Stimulated activated naive B cell treated with anti-CD40 and anti-IgM and Interleukin-4, amounts not matched to agents 10 μg/mL and 1 μg/mL and 100 μg/mL, for 72 hours (primary cell): Measurements from ENCODE around the gene DENND1A.
A peak's percentile ranks its signal among the peaks of the same experiment; 100 is the strongest.

Experiments
- ATAC-seq, 2 donors: fragments of 150-1000 bp; cut with Tn5 transposase; replicated peaks; 2 replicates each; pipeline ENCODE4 v1.10.0; 2021; ENCODE audit warnings: moderate library complexity in 1 of 2
- DNase-seq: peaks from one replicate; pipeline ENCODE4 v3.0.0; 2021
- H3K27ac Mint-ChIP-seq: one replicate; pipeline ENCODE4 v1.8.0; 2022; ENCODE audit warnings: mild to moderate bottlenecking, mixed read lengths
- H3K27me3 Mint-ChIP-seq, 2 donors: one replicate each; pipeline ENCODE4 v1.8.0; 2022; ENCODE audit warnings: mixed read lengths in 2 of 2
- H3K36me3 Mint-ChIP-seq, 2 donors: one replicate each; pipeline ENCODE4 v1.8.0; 2022; ENCODE audit warnings: mixed read lengths in 2 of 2, mild to moderate bottlenecking in 1 of 2
- H3K4me1 Mint-ChIP-seq, 2 donors: one replicate each; pipeline ENCODE4 v1.8.0; 2022; ENCODE audit warnings: mixed read lengths in 2 of 2, mild to moderate bottlenecking in 1 of 2
- H3K4me3 Mint-ChIP-seq, 2 donors: one replicate each; pipeline ENCODE4 v1.8.0; 2022; ENCODE audit warnings: mild to moderate bottlenecking in 2 of 2, mixed read lengths in 2 of 2, moderate library complexity in 1 of 2
- H3K9me3 Mint-ChIP-seq, 2 donors: one replicate each; pipeline ENCODE4 v1.8.0; 2022; ENCODE audit warnings: mixed read lengths in 2 of 2, mild to moderate bottlenecking in 1 of 2

Gene DENND1A

GRCh38 chr9:123678878-123679329 is 251.0 kb downstream of the DENND1A start:
- DNase-seq (no peak), ATAC-seq (peak in 1 of 2 donors; percentile 37)
- no peak overlapping the region for H3K27ac Mint-ChIP-seq
- H3K4me3 Mint-ChIP-seq, result peak overlapping the region in 1 of 2 donors; percentile 76
- H3K4me1 Mint-ChIP-seq, result peaks cover 26 to 57% of the 10 kb centered on the region in 2 donors
- peaks cover 2 to 5% of the 10 kb centered on the region in 2 donors for H3K9me3 Mint-ChIP-seq
- H3K27me3 Mint-ChIP-seq, result no peaks in the 10 kb centered on the region
- peaks cover 9 to 23% of the 10 kb centered on the region in 2 donors for H3K36me3 Mint-ChIP-seq

DNA sequence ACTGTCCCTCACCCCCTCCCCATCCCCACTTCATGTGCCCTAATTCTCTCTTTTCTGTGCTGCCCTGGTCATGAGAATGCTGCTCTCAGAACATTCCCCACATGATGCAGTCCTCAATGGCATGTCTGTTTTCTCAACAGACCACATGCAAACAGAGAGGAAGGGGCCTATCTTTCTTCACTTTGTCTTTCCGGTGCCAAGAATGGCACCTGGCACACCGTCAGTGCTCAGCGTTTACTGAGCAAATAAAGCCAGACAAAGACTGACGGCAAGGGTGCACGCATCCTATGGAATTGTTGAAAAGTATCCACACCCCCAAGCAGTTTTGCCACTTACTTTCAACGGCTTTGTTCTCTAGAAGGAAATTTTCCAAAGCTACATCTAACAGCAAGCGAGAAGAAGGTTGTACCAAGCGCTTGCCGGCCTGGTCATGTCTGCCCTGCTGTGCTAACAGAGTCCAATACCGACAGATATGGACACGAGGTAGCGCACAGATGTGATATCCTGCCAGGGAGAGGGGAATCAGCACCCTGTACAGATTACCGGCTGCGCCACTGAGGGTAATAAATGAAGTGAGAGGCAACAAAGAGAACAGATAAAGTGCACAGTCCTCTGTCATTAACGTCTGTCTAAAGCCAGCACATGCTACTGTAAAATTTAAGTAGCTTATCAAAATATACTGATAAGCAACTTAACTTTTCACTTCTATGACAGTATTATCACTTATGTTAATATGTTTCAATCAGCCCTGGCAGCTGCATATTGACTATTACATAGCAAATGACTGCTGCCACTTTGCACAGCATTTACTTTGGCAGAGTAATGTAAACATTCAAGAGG is 251.7 kb downstream of the DENND1A start:
- Mint-ChIP-seq H3K36me3 (peaks cover 13 to 29% of the 10 kb centered on the region in 2 donors), H3K4me1 (peaks cover 25 to 51% of the 10 kb centered on the region in 2 donors), H3K27me3 (no peaks in the 10 kb centered on the region), H3K9me3 (peaks cover 3 to 9% of the 10 kb centered on the region in 2 donors), H3K27ac (no peak overlapping the region), H3K4me3 (peak overlapping the region in 1 of 2 donors; percentile 76)
- DNase-seq (no peak), ATAC-seq (no peak)

DNA sequence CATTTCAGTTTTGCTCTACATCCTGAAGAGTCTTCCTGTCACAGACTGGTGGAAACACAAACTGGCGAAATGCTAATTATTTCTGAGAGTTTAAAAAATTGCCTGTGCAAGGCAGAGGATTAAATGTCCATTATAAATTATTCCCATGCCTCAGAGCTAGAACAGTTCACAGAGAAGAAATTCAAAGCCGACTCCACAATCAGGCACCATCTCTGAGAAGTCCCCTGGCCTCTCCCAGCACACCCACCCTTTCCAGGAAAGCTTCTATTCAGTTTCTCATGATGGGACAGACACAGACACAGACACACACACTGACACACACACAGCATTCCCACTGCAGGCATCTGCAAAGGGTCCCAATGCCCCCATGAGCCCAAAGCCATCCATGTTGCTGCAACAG is 253.1 kb downstream of the DENND1A start:
- peaks cover 8 to 9% of the 10 kb centered on the region in 2 donors for H3K9me3 Mint-ChIP-seq
- H3K27ac Mint-ChIP-seq, result no peak overlapping the region
- H3K4me1 Mint-ChIP-seq, result peaks cover 23 to 51% of the 10 kb centered on the region in 2 donors
- DNase-seq (no peak), ATAC-seq (no peak)
- H3K4me3 Mint-ChIP-seq, result no peak overlapping the region
- no peaks in the 10 kb centered on the region for H3K27me3 Mint-ChIP-seq
- peaks cover 18 to 29% of the 10 kb centered on the region in 2 donors for H3K36me3 Mint-ChIP-seq

DNA sequence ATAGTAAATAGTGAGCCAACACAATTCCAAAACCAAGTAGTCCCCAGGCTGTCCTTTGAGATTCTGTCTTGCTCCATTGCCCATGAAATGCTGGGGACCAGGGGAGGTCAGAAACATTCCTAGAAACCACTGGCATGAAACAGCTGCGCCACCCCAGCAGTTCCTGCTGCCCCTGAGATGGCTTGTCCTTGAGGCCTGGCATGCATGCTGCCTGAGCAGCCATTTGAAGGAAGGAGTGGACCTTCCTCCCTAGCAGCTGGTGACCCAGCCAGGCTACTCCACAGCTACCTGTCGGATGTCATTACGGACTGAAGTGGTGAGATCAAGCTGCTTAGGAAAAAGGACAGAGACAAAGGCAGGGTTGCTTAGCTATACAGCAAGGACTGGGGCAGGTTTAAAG is 260.6 kb downstream of the DENND1A start:
- Mint-ChIP-seq H3K4me3 (no peak overlapping the region), H3K27ac (no peak overlapping the region), H3K36me3 (peaks cover 35 to 56% of the 10 kb centered on the region in 2 donors), H3K27me3 (no peaks in the 10 kb centered on the region), H3K9me3 (peaks cover 12% of the 10 kb centered on the region in 2 donors), H3K4me1 (peaks cover 0 to 4% of the 10 kb centered on the region in 2 donors)
- no peak for DNase-seq
- no peak for ATAC-seq

GRCh38 chr9:123663529-123663928 is 266.4 kb downstream of the DENND1A start:
- no peak for ATAC-seq
- Mint-ChIP-seq H3K27ac (no peak overlapping the region), H3K36me3 (peaks cover 32 to 53% of the 10 kb centered on the region in 2 donors), H3K4me3 (no peak overlapping the region), H3K9me3 (peaks cover 12 to 16% of the 10 kb centered on the region in 2 donors), H3K27me3 (no peaks in the 10 kb centered on the region), H3K4me1 (peaks cover 27 to 43% of the 10 kb centered on the region in 2 donors)
- no peak for DNase-seq

- no peaks in the 10 kb centered on the region for H3K27me3 Mint-ChIP-seq
- peak overlapping the region; percentile 11 to 37 for H3K4me3 Mint-ChIP-seq
- ATAC-seq, result peak; percentile 76 to 82
- DNase-seq, result peak; percentile 40
- peak overlapping the region; percentile 91 for H3K27ac Mint-ChIP-seq
- peaks cover 12 to 16% of the 10 kb centered on the region in 2 donors for H3K9me3 Mint-ChIP-seq
- peaks cover 27 to 45% of the 10 kb centered on the region in 2 donors for H3K4me1 Mint-ChIP-seq
- H3K36me3 Mint-ChIP-seq, result peaks cover 28 to 46% of the 10 kb centered on the region in 2 donors
These were observed 267.7 kb downstream of the DENND1A start for GRCh38 chr9:123662057-123662776.

DNA sequence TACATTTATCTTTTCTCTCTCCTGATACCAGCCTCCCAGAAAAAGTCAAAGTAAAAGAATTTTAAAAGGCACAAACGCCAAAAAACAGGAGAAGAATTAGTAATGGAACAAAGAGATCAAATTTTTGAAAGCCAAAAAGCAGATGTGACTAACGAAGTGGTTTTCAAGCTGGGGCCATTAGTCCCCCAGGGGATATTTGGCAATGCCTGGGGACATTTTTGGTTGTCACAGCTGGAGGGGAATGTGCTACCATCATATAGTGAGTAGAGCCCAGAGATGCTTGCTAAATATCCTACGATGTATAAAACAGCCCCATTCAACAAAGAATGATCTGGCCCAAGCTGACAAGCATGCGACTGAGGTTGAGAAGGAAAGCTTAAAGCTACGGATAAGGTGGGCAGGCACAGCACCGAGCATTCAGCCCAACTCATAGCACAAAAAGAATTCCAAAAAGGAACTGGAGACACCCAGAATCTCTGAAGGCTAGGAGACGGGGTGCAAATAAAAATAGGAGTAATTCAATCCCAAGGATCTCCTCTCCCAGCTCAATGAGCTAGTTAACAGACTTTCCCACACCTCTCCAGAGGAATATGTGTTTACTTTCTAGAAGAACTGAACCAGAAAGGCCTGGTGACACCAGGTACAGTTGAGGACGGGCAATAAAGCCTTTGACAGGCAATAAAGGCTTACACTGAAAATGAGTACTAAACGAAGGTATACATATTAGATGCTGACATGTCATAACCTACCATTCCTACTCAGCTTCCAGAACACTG is 269.0 kb downstream of the DENND1A start:
- Mint-ChIP-seq H3K36me3 (peaks cover 27 to 38% of the 10 kb centered on the region in 2 donors), H3K9me3 (peaks cover 12 to 16% of the 10 kb centered on the region in 2 donors), H3K4me1 (peaks cover 31 to 52% of the 10 kb centered on the region in 2 donors), H3K4me3 (peak overlapping the region; percentile 34 to 56), H3K27me3 (no peaks in the 10 kb centered on the region), H3K27ac (peak overlapping the region; percentile 91)
- ATAC-seq, result peak; percentile 89 to 90
- peak; percentile 78 for DNase-seq

DNA sequence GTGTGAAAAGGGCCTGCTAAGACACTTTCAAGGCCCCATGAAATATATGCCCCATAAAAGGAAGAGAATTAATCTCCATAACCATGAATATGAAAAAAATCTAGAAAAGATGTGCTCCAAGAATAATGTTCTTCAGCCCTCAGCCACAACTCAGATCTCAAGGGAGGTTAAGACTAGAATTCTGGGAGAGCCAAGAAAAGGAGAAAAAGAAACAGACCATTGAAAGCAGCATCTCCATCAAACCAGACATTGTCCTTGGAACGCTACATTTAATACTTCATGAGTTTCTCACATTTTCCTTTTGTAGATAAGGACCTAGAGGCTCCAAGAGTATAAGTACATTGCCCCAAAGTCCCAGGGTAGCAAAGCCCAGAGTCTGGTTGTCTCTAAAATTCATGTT is 270.6 kb downstream of the DENND1A start:
- DNase-seq (no peak), ATAC-seq (no peak)
- Mint-ChIP-seq H3K36me3 (peaks cover 19 to 32% of the 10 kb centered on the region in 2 donors), H3K9me3 (peaks cover 8 to 12% of the 10 kb centered on the region in 2 donors), H3K27me3 (no peaks in the 10 kb centered on the region), H3K4me1 (peaks cover 28 to 58% of the 10 kb centered on the region in 2 donors), H3K4me3 (no peak overlapping the region), H3K27ac (peak overlapping the region; percentile 71)

DNA sequence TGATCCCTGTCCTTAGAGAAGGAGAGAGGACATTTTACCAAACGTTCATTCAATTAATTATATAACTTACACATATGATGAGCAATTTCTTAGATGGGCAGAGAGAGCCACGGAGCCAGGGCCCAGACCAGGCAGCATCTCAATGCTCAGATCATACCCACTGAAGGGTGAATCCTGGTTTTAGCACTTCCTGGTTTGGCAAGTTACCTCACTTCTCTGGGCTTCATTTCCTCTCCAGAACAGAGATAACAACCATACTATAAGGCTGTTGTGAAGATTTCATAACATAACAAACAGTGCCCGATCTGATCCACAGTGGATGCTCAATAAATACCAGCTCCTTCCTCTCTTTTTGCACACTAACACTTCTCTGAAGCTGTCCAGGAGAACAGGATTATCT is 271.1 kb downstream of the DENND1A start:
- Mint-ChIP-seq H3K27ac (peak overlapping the region; percentile 86), H3K4me1 (peaks cover 30 to 61% of the 10 kb centered on the region in 2 donors), H3K4me3 (peak overlapping the region in 1 of 2 donors; percentile 37), H3K36me3 (peaks cover 17 to 29% of the 10 kb centered on the region in 2 donors), H3K9me3 (peaks cover 8 to 12% of the 10 kb centered on the region in 2 donors), H3K27me3 (no peaks in the 10 kb centered on the region)
- ATAC-seq, result peak; percentile 63 to 79
- DNase-seq, result peak; percentile 20

DNA sequence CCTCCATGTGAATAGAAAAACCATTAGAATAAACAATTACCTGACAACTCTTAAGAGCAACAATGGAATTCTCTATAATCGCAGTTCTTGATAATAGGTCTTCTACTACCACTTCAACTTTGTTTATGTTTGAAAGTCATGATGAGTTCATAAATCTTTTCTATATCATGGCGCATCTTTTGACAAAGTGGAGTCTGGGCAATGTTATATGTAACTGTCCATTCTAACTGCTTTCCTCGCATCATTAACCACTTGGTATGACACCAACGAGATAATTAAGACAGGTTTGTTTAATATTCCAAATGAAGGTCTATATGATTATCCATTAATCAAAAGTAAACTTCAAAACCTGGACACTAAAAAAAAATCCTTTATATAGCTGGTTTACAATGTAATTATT is 272.0 kb downstream of the DENND1A start:
- Mint-ChIP-seq H3K36me3 (peaks cover 18 to 27% of the 10 kb centered on the region in 2 donors), H3K27ac (no peak overlapping the region), H3K4me1 (peaks cover 30 to 63% of the 10 kb centered on the region in 2 donors), H3K27me3 (no peaks in the 10 kb centered on the region), H3K4me3 (no peak overlapping the region), H3K9me3 (peaks cover 8 to 12% of the 10 kb centered on the region in 2 donors)
- ATAC-seq, result no peak
- DNase-seq, result no peak

DNA sequence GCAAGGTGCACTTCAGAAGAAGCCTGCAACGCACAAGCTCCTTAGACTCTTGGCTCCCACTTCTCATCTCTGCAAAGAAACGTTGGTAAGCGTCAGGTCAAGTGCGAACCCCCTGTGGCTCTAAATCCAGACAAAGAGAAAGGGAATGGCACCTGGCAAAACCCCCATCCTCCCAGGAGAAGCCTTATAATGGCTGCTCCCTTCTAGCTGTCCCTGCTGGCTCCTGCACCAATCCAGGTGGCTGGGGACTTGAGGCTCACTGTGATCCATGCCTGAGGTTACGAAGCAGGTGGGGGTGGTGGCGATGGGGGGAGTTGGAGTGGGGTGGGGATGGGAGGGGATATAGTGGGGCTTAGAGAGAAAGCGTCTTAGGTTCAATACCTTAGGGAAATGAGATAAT is 272.8 kb downstream of the DENND1A start:
- no peak overlapping the region for H3K27ac Mint-ChIP-seq
- peaks cover 17 to 21% of the 10 kb centered on the region in 2 donors for H3K36me3 Mint-ChIP-seq
- peaks cover 8 to 9% of the 10 kb centered on the region in 2 donors for H3K9me3 Mint-ChIP-seq
- peaks cover 30 to 56% of the 10 kb centered on the region in 2 donors for H3K4me1 Mint-ChIP-seq
- no peak overlapping the region for H3K4me3 Mint-ChIP-seq
- H3K27me3 Mint-ChIP-seq, result no peaks in the 10 kb centered on the region
- DNase-seq, result no peak
- no peak for ATAC-seq

DNA sequence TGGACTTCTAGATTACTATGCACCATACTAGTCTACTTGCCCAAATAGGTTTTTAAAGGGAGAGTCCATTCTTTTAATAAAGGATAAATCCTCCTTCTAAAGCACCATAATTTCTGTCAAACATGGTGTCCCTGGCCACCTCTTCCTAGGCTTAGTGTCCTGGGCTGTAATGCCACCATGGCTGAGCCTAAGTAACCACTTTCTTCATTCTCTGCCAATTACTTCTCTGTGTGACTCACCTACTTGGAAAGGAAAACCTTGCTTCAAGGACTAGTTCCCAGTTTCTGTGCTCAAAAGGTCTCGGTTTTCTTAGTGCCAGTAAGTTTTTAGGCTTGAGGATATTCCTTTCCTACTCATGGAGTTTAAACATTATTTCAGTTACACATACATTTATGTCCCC is 273.4 kb downstream of the DENND1A start:
- Mint-ChIP-seq H3K9me3 (peaks cover 3 to 4% of the 10 kb centered on the region in 2 donors), H3K4me3 (no peak overlapping the region), H3K27me3 (no peaks in the 10 kb centered on the region), H3K36me3 (peaks cover 15 to 18% of the 10 kb centered on the region in 2 donors), H3K4me1 (peaks cover 27 to 51% of the 10 kb centered on the region in 2 donors), H3K27ac (no peak overlapping the region)
- ATAC-seq, result no peak
- DNase-seq, result no peak

DNA sequence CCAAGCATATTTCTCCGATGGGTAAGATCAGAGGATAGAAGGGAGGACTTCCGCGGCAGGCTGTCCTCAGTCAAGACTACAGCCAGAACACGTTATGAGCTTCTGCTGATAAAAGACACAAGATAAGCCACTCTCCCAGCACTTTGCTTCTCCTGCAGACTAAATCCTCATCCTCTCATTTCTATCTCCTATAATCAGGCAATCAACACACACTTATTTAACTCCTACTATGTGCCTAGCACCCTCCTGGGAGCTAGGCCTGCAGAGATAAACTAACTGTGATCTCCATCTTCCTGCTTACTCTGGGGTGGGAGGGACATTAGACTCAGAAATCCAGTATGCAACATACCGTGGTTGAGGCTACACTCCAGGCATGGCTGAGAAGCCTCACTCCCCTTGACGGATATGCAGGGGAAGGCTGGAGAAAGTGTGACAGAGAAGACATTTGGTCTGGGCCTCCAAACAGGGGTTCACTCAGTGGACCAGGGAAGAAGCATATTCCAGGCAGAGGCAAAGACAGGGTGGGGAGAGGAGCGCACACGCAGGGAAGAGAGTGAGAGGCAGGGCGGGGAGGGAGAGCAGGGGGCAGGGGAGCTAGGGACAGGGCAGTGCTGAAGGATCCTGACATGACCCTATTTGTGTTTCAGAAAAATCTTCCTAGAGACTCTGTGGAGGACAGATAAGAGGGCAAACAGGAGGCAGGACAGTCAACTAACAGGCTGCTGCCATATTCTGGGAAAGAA is 274.1 kb downstream of the DENND1A start:
- H3K36me3 Mint-ChIP-seq, result peaks cover 13 to 16% of the 10 kb centered on the region in 2 donors
- H3K9me3 Mint-ChIP-seq, result no peaks in the 10 kb centered on the region
- H3K4me3 Mint-ChIP-seq, result no peak overlapping the region
- no peak for DNase-seq
- peaks cover 20 to 44% of the 10 kb centered on the region in 2 donors for H3K4me1 Mint-ChIP-seq
- no peak overlapping the region for H3K27ac Mint-ChIP-seq
- H3K27me3 Mint-ChIP-seq, result no peaks in the 10 kb centered on the region
- ATAC-seq, result no peak
